ENCODE measurements around the gene TMEM184A. TPM values are rescaled to one million over a fixed set of nuclear protein-coding genes. Genes with fewer than 3 reads are reported as not detected.

TMEM184A gene
- total and polyA plus RNA-seq, 2 of the 13 experiments (the other 11 are each of a cell fraction or from before 2014, with no cell fraction given), result 9.5 to 20.4 TPM

DNA sequence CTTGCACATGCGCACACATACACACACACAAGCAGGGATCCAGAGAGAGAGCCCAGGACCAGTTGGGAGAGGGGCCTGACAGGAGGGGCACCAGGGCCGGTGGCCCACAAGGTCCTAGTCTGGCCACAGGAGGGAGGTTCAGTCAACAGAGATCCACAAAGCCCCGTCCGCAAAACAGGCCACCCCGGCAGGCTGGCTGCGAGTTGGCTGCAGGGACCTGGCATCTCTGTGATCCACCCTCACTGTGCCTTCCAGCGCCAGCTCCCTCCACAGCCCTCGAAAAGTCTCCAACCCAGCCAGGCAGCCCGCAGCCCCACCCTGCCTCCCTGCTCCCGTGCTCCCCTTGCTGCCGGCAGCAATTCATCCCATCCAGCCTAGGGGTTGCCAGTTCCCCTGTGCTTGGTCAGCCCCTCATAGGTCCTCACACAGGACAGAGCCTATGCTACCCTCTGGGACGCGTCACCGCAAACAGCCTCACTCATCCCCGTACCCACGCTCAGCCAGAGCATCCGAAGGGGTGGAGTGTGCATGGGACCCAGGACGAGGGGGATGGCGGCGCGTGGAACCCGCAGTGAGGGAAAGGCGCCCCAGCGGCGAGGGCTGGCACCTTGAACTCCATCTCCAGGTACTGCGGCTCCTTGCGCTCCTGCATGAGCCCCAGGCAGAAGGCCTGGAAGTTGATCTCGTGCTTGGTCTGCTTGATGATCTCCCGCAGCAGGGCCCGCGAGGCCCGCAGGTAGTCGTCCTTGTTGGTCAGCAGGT lies 59.3 kb downstream of the TMEM184A start:
- Histone ChIP-seq H4K20me1 (ENCODE audit: insufficient read depth, low read length) (no peaks in the 10 kb centered on the region), H3K79me2 (ENCODE audit: insufficient read depth, low read length) (peaks cover 5% of the 10 kb centered on the region), H3K9ac (ENCODE audit: insufficient read depth, low read depth, low read length) (no peak overlapping the region), H3K27ac (ENCODE audit: extremely low read length, insufficient read depth, low read length) (no peak overlapping the region), H3K4me1 (ENCODE audit: insufficient read depth, low read length) (no peaks in the 10 kb centered on the region), H3K36me3 (replicated peaks in 1 of 2; ENCODE audit: control insufficient read depth in 1 of 2, insufficient read depth in 2 of 2, low read length in 2 of 2) (peaks cover 26 to 51% of the 10 kb centered on the region in 2 experiments; a peak in 4 of 5 replicates), H3K9me3 (ENCODE audit: low read length) (no peaks in the 10 kb centered on the region), H3K4me3 (replicated peaks in 1 of 3; ENCODE audit: insufficient read depth in 1 of 3, low read depth in 2 of 3, low read length in 3 of 3) (no peak overlapping the region), H2AFZ (ENCODE audit: low read length) (no peak overlapping the region), H3K27me3 (ENCODE audit: control insufficient read depth in 1 of 2, insufficient read depth in 2 of 2, low read length in 2 of 2) (no peaks in the 10 kb centered on the region), H3K4me2 (ENCODE audit: low read depth, low read length) (no peak overlapping the region)
- FAIRE-seq (no peak), ATAC-seq (no peak), DNase-seq (ENCODE audit: low spot score) (no peak)
- 98% methylated on average over 15 of the region's 33 CpGs for WGBS (ENCODE audit: low lambda C conversion rate)
- in situ Hi-C loops (cut with HindIII; ENCODE audit: extremely low pct_ligation_motif_present, low pct_unique_long_range_greater_than_20kb) (no loop called here), intact Hi-C loops (cut with micrococcal nuclease; ENCODE audit: unreplicated experiment) (no loop called here)
- ChIA-PET CTCF (ENCODE audit: low intra/inter-chr PET ratio, low total read pairs) (no interaction called here), POLR2A (no interaction called here)
- TF ChIP-seq TBX2 (CRISPR knock-in tag; IDR thresholded peaks at IDR 0.05; ENCODE audit: borderline replicate concordance), result no peak
- TF ChIP-seq RFX5 (IDR thresholded peaks at IDR 0.05; ENCODE audit: low read depth, low read length), result no peak
- TF ChIP-seq ZNF383 (CRISPR knock-in tag; IDR thresholded peaks at IDR 0.05; ENCODE audit: borderline replicate concordance), result no peak
- TF ChIP-seq ZSCAN22 (CRISPR knock-in tag; IDR thresholded peaks at IDR 0.05), result no peak
- no peak for TF ChIP-seq ZNF724P (CRISPR knock-in tag; IDR thresholded peaks at IDR 0.05; ENCODE audit: borderline replicate concordance)
- no peak for TF ChIP-seq ZFYVE20 (CRISPR knock-in tag; IDR thresholded peaks at IDR 0.05; ENCODE audit: borderline replicate concordance, low read depth)
- no peak for TF ChIP-seq HDAC1 (CRISPR knock-in tag; IDR thresholded peaks at IDR 0.05)
- no peak for TF ChIP-seq ZNF292 (CRISPR knock-in tag; IDR thresholded peaks at IDR 0.05; ENCODE audit: borderline replicate concordance, low read depth)
- TF ChIP-seq KLF15 (CRISPR knock-in tag; IDR thresholded peaks at IDR 0.05; ENCODE audit: borderline replicate concordance), result no peak
- no peak for TF ChIP-seq SIN3A (IDR thresholded peaks at IDR 0.05; ENCODE audit: borderline replicate concordance, low read depth, low read length)
- TF ChIP-seq ZNF503 (CRISPR knock-in tag; IDR thresholded peaks at IDR 0.05), result no peak
- TF ChIP-seq, protein P1, sequence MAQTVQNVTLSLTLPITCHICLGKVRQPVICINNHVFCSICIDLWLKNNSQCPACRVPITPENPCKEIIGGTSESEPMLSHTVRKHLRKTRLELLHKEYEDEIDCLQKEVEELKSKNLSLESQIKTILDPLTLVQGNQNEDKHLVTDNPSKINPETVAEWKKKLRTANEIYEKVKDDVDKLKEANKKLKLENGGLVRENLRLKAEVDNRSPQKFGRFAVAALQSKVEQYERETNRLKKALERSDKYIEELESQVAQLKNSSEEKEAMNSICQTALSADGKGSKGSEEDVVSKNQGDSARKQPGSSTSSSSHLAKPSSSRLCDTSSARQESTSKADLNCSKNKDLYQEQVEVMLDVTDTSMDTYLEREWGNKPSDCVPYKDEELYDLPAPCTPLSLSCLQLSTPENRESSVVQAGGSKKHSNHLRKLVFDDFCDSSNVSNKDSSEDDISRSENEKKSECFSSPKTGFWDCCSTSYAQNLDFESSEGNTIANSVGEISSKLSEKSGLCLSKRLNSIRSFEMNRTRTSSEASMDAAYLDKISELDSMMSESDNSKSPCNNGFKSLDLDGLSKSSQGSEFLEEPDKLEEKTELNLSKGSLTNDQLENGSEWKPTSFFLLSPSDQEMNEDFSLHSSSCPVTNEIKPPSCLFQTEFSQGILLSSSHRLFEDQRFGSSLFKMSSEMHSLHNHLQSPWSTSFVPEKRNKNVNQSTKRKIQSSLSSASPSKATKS (CRISPR knock-in tag; IDR thresholded peaks at IDR 0.05), result no peak
- no peak for TF ChIP-seq ZNF446 (CRISPR knock-in tag; IDR thresholded peaks at IDR 0.05)
- no peak for TF ChIP-seq GFI1 (CRISPR knock-in tag; IDR thresholded peaks at IDR 0.05; ENCODE audit: borderline replicate concordance)
- TF ChIP-seq, protein P2, sequence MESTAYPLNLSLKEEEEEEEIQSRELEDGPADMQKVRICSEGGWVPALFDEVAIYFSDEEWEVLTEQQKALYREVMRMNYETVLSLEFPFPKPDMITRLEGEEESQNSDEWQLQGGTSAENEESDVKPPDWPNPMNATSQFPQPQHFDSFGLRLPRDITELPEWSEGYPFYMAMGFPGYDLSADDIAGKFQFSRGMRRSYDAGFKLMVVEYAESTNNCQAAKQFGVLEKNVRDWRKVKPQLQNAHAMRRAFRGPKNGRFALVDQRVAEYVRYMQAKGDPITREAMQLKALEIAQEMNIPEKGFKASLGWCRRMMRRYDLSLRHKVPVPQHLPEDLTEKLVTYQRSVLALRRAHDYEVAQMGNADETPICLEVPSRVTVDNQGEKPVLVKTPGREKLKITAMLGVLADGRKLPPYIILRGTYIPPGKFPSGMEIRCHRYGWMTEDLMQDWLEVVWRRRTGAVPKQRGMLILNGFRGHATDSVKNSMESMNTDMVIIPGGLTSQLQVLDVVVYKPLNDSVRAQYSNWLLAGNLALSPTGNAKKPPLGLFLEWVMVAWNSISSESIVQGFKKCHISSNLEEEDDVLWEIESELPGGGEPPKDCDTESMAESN (CRISPR knock-in tag; conservative IDR thresholded peaks at IDR 0.05), result no peak
- no peak for TF ChIP-seq NRL (CRISPR knock-in tag; IDR thresholded peaks at IDR 0.05; ENCODE audit: borderline replicate concordance)
- no peak for TF ChIP-seq TCF7 (IDR thresholded peaks at IDR 0.05; ENCODE audit: low read depth)
- no TSS peak for BruUV-seq (replicated peaks)

Data from HepG2 (cell line).